Suprapubic skin (tissue), 4 donors: Measurements from ENCODE around the gene B3GNT9. TPM values are rescaled to one million over a fixed set of nuclear protein-coding genes. Genes with fewer than 3 reads are reported as not detected.
A peak's percentile ranks its signal among the peaks of the same experiment; 100 is the strongest.

Source experiments
- DNase-seq, 2 donors: peaks; one replicate each; pipeline ENCODE4 v3.0.0-alpha.2; 2019; ENCODE audit warnings: low spot score in 2 of 2
- H3K27ac ChIP-seq: fragments of 200-600 bp; sonication (generic); one replicate; pipeline ENCODE4 v1.5.1; 2019
- H3K27me3 ChIP-seq: fragments of 200-600 bp; sonication (generic); one replicate; pipeline ENCODE4 v1.5.1; 2019
- H3K36me3 ChIP-seq: fragments of 200-600 bp; sonication (generic); one replicate; pipeline ENCODE4 v1.5.1; 2019
- H3K4me1 ChIP-seq: fragments of 200-600 bp; sonication (generic); one replicate; pipeline ENCODE4 v1.5.1; 2019
- H3K4me3 ChIP-seq: fragments of 200-600 bp; sonication (generic); one replicate; pipeline ENCODE4 v1.5.1; 2019; ENCODE audit warnings: mild to moderate bottlenecking
- H3K9me3 ChIP-seq: fragments of 200-600 bp; sonication (generic); one replicate; pipeline ENCODE4 v1.5.1; 2019
- CTCF ChIP-seq, 2 donors: fragments of 200-600 bp in 1 of 2; fragments of 450-650 bp in 1 of 2; sonication (generic) in 1 of 2; IDR thresholded peaks; one replicate each; pipeline ENCODE4 v1.5.1; 2016 to 2019; ENCODE audit warnings: antibody characterized with exemption in 2 of 2, mild to moderate bottlenecking in 1 of 2, moderate library complexity in 1 of 2
- EP300 ChIP-seq: sonication (generic); formaldehyde crosslinking; IDR thresholded peaks from one replicate; pipeline ENCODE4 v1.6.1; 2017; ENCODE audit warnings: antibody characterized with exemption
- POLR2A ChIP-seq, 2 donors: fragments of 450-650 bp; IDR thresholded peaks; one replicate each; pipeline ENCODE4 v1.6.1; 2017; ENCODE audit warnings: antibody characterized with exemption in 2 of 2, mild to moderate bottlenecking in 2 of 2, moderate library complexity in 2 of 2
- POLR2AphosphoS5 ChIP-seq, 3 donors: sonication (generic); formaldehyde crosslinking; IDR thresholded peaks; one replicate each; pipeline ENCODE4 v1.6.1; 2017; ENCODE audit warnings: antibody characterized with exemption in 3 of 3
- WGBS: methylation state at CpG from one replicate; pipeline ENCODE4 v1.1.5; 2018; 5-methylcytosine and 5-hydroxymethylcytosine counted together
- total RNA-seq, 4 donors: library from RNA; depleted of rRNA; stranded (reverse); fragments of >200 nt; gene quantifications; one replicate each; pipeline ENCODE4 v1.1.0, GENCODE V29; 2016

Gene B3GNT9
- total RNA-seq, 4 donors from 2014 or later = 7.5 to 9.7 (median 9.0) TPM

GRCh38 chr16:67173808-67174705, 23.3 kb upstream of the B3GNT9 start:
- H3K36me3 ChIP-seq = no peaks in the 10 kb centered on the region
- H3K4me1 ChIP-seq = peaks cover 79% of the 10 kb centered on the region
- H3K9me3 ChIP-seq = no peaks in the 10 kb centered on the region
- DNase-seq = peak in 1 of 2 donors; percentile 91
- peak overlapping the region; percentile 91 for H3K27ac ChIP-seq
- TF ChIP-seq EP300 (peak; percentile 19), POLR2AphosphoS5 (IDR thresholded peaks at IDR 0.05) (peak in 2 of 3 donors; percentile 25 to 50), POLR2A (IDR thresholded peaks at IDR 0.05) (no peak), CTCF (IDR thresholded peaks at IDR 0.05) (peak; percentile 4 to 48)
- peak overlapping the region; percentile 60 for H3K4me3 ChIP-seq
- 2% methylated on average over 42 of the region's 71 CpGs for WGBS
- H3K27me3 ChIP-seq = no peaks in the 10 kb centered on the region

GRCh38 chr16:67173323-67173722, 22.5 kb upstream of the B3GNT9 start:
- TF ChIP-seq EP300 (no peak), POLR2AphosphoS5 (IDR thresholded peaks at IDR 0.05) (no peak), CTCF (IDR thresholded peaks at IDR 0.05) (no peak), POLR2A (IDR thresholded peaks at IDR 0.05) (no peak)
- 94% methylated on average over 1 of the region's 1 CpG for WGBS
- H3K36me3 ChIP-seq = no peaks in the 10 kb centered on the region
- H3K9me3 ChIP-seq = no peaks in the 10 kb centered on the region
- H3K4me3 ChIP-seq = peak overlapping the region; percentile 60
- H3K27me3 ChIP-seq = no peaks in the 10 kb centered on the region
- H3K4me1 ChIP-seq = peaks cover 76% of the 10 kb centered on the region
- H3K27ac ChIP-seq = peak overlapping the region; percentile 91
- DNase-seq = no peak

- Histone ChIP-seq H3K36me3 (peaks cover 15% of the 10 kb centered on the region), H3K4me1 (peaks cover 66% of the 10 kb centered on the region), H3K27me3 (no peaks in the 10 kb centered on the region), H3K27ac (peak overlapping the region; percentile 94), H3K9me3 (no peaks in the 10 kb centered on the region), H3K4me3 (peak overlapping the region; percentile 56)
- no peak for DNase-seq
- TF ChIP-seq EP300 (no peak), POLR2AphosphoS5 (IDR thresholded peaks at IDR 0.05) (no peak), POLR2A (IDR thresholded peaks at IDR 0.05) (no peak), CTCF (IDR thresholded peaks at IDR 0.05) (no peak)
- 30% methylated on average over 14 of the region's 14 CpGs for WGBS
Observed at GRCh38 chr16:67170949-67171649, 20.3 kb upstream of the B3GNT9 start.

DNA sequence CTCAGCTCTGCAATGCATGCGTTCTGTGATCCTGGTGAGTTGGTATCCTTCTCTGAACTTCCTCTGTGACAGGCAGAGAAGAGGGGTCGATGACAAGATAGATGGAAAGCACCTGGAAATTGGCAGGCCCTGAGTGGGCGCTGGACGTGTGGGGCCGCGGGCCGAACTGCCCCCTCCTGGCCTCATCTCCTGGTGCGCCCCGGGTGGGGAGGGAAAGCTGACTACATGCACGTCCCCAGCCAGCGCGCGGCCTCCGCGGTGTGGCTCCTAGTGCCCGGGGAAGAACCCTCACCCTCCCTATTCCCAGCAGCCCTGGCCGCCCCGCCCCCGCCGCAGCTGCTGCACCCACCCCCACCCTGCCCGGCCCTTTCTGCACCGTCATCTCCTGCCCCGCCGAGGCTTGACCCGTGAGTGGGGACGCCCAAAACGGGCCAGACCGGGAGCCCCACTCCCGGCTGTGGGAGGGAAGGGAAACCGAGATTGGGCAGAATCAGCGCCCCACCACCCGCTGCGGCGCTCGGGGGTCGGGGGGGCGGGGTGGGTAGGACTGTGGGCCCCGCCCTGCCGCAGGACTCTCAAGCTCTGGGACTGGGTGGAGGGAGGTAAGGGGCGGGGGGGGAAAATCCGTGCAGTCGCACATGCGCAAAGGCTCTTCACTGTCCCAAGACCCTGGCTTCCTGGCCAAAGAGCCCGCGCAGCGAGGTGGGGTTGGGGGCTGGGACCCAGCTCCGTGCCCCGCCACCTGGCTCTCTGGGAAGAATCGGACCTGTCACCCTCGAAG, 19.6 kb upstream of the B3GNT9 start, which contains the start of gene NOL3:
Gene NOL3 (plus strand): TSS at position 371 of the 781 bp plus-strand sequence.
- Histone ChIP-seq H3K9me3 (no peaks in the 10 kb centered on the region), H3K36me3 (peaks cover 15% of the 10 kb centered on the region), H3K4me3 (peak within 1 kb of the TSS; percentile 56), H3K4me1 (peaks cover 73% of the 10 kb centered on the region), H3K27ac (peak within 1 kb of the TSS; percentile 94), H3K27me3 (no peaks in the 10 kb centered on the region)
- no peak for TF ChIP-seq POLR2A (IDR thresholded peaks at IDR 0.05)
- TF ChIP-seq CTCF (IDR thresholded peaks at IDR 0.05) = no peak
- no peak for TF ChIP-seq POLR2AphosphoS5 (IDR thresholded peaks at IDR 0.05)
- TF ChIP-seq EP300 = no peak
- 0% methylated on average over 6 of the region's 50 CpGs for WGBS
- peak in 1 of 2 donors; percentile 90 for DNase-seq
